ENCODE data around the gene RAD51B. TPM values are rescaled to one million over a fixed set of nuclear protein-coding genes. Genes with fewer than 3 reads are reported as not detected.

RAD51B gene
- total and polyA plus RNA-seq, 4 donors: 2.5 to 95.0 (median 9.6) TPM

DNA sequence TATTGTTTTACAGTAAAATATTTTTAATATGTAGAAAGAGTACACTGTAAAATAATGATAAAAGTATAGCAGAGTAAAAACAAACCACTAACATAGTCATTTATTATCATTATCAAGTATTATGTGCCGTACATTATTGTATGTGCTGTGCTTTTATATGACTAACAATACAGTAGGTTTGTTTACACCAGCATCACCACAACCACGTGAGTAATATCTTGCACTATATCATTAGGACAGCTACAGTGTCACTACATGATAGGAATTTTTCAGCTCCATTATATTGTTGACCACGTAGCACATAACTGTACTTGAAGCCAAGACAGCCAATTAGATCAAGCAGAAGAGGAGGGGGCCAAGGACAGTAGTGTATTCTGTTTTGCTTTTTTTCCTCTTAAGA is 415.4 kb downstream of the RAD51B start:
- TF ChIP-seq, protein P1, sequence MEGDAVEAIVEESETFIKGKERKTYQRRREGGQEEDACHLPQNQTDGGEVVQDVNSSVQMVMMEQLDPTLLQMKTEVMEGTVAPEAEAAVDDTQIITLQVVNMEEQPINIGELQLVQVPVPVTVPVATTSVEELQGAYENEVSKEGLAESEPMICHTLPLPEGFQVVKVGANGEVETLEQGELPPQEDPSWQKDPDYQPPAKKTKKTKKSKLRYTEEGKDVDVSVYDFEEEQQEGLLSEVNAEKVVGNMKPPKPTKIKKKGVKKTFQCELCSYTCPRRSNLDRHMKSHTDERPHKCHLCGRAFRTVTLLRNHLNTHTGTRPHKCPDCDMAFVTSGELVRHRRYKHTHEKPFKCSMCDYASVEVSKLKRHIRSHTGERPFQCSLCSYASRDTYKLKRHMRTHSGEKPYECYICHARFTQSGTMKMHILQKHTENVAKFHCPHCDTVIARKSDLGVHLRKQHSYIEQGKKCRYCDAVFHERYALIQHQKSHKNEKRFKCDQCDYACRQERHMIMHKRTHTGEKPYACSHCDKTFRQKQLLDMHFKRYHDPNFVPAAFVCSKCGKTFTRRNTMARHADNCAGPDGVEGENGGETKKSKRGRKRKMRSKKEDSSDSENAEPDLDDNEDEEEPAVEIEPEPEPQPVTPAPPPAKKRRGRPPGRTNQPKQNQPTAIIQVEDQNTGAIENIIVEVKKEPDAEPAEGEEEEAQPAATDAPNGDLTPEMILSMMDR (IDR thresholded peaks at IDR 0.05; ENCODE audit: control extremely low read depth, extremely low read depth): no peak
- WGBS, 2 donors: 87 to 88% methylated on average over 3 of the region's 3 CpGs
- no peak for DNase-seq

DNA sequence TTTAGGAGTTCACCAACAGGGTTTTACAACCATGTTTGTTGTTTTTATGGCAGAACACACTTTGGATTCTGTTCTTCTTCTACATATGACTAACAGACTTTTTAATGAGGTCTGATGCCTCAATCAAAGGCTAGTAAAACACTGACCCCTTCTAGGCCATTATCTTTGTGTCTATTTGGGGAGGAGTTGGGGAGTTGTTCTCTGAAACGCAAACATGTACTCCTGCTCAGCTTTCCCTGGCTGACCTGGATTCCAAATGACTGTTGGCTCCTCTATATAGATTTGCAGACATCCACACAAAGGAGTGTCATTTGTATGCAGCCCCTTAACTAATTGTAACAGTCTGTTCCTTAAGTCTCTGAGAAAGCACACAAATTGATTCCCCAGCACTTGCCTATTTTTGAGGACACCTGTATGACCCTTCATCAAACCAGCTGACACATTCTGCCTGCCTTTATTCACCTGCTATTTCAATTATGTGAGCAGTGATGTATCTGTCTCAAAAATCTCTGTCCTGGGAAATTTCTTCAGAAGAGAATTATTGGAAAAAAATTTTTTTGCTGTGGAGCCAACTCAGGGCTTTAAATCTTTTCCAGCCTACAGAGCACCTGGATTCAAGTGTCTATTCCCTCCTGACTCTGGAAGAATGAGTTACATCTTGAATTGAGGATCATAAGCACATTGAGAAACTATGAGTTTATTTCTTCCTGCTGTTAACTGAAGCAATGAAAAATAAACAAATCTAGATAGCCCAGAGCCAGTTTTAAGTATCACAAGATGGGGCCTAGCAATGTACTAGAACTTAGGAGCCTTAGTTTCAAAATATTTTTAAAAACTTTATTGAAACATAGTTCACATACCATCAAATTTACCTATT is 417.2 kb downstream of the RAD51B start:
- H3K4me3 ChIP-seq: no peak overlapping the region
- H3K36me3 ChIP-seq (ENCODE audit: control insufficient read depth in 4 of 4, insufficient read depth in 4 of 4, low read length in 4 of 4): no peaks in the 10 kb centered on the region
- no peaks in the 10 kb centered on the region for H3K9me3 ChIP-seq (ENCODE audit: control insufficient read depth in 4 of 4, insufficient read depth in 3 of 4, low read length in 3 of 4)
- no peak overlapping the region for H3K9ac ChIP-seq (ENCODE audit: insufficient read depth in 1 of 2, low read length in 2 of 2)
- no peak overlapping the region for H3K27ac ChIP-seq (ENCODE audit: low read depth in 1 of 2, low read length in 1 of 2)
- H3K4me1 ChIP-seq (ENCODE audit: control insufficient read depth in 5 of 5, insufficient read depth in 5 of 5, low read length in 5 of 5): peaks cover 2 to 47% (median 14%) of the 10 kb centered on the region in 5 donors
- H3K27me3 ChIP-seq (ENCODE audit: control insufficient read depth in 3 of 3, insufficient read depth in 3 of 3, low read length in 2 of 3): no peaks in the 10 kb centered on the region
- DNase-seq (no peak), ATAC-seq (ENCODE audit: insufficient read depth, low FRiP score) (no peak)
- TF ChIP-seq, protein P1 (IDR thresholded peaks at IDR 0.05; ENCODE audit: control extremely low read depth, extremely low read depth): no peak
- WGBS, 2 donors: 81 to 91% methylated on average over 1 of the region's 1 CpG

More for the DNA sequence above, 415.4 kb downstream of the RAD51B start:
- no peak overlapping the region for H3K4me3 ChIP-seq
- H3K9ac ChIP-seq (ENCODE audit: insufficient read depth in 1 of 2, low read length in 2 of 2): no peak overlapping the region
- no peaks in the 10 kb centered on the region for H3K27me3 ChIP-seq (ENCODE audit: control insufficient read depth in 3 of 3, insufficient read depth in 3 of 3, low read length in 2 of 3)
- no peaks in the 10 kb centered on the region for H3K9me3 ChIP-seq (ENCODE audit: control insufficient read depth in 4 of 4, insufficient read depth in 3 of 4, low read length in 3 of 4)
- no peak overlapping the region for H3K27ac ChIP-seq (ENCODE audit: low read depth in 1 of 2, low read length in 1 of 2)
- peaks cover 2 to 57% (median 21%) of the 10 kb centered on the region in 5 donors for H3K4me1 ChIP-seq (ENCODE audit: control insufficient read depth in 5 of 5, insufficient read depth in 5 of 5, low read length in 5 of 5)
- ATAC-seq (ENCODE audit: insufficient read depth, low FRiP score): no peak
- no peaks in the 10 kb centered on the region for H3K36me3 ChIP-seq (ENCODE audit: control insufficient read depth in 4 of 4, insufficient read depth in 4 of 4, low read length in 4 of 4)

DNA sequence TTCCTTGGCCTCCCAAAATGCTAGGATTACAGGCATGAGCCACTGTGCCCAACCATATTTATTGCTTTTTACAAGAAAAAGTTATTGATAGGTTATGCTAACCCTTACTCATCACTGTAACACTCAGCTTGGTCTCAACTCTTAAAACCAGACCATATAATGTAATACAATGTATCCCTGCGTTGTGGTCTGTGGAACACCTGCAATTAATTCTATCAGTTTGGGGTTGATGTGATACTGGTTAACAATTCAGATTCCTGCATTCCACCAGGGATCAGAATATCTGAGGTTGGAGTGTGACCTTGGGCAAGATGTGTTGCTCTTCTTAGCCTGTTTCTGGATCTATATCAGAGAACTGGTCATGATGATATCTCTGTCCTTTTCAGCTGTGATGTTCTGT is 419.0 kb downstream of the RAD51B start:
- no peak overlapping the region for H3K27ac ChIP-seq (ENCODE audit: low read depth in 1 of 2, low read length in 1 of 2)
- H3K27me3 ChIP-seq (ENCODE audit: control insufficient read depth in 3 of 3, insufficient read depth in 3 of 3, low read length in 2 of 3): no peaks in the 10 kb centered on the region
- H3K36me3 ChIP-seq (ENCODE audit: control insufficient read depth in 4 of 4, insufficient read depth in 4 of 4, low read length in 4 of 4): no peaks in the 10 kb centered on the region
- TF ChIP-seq, protein P1 (IDR thresholded peaks at IDR 0.05; ENCODE audit: control extremely low read depth, extremely low read depth): no peak
- peaks cover under 1 to 32% (median 4%) of the 10 kb centered on the region in 5 donors for H3K4me1 ChIP-seq (ENCODE audit: control insufficient read depth in 5 of 5, insufficient read depth in 5 of 5, low read length in 5 of 5)
- no peak overlapping the region for H3K4me3 ChIP-seq
- 94 to 97% methylated on average over 1 of the region's 1 CpG for WGBS, 2 donors
- no peak for ATAC-seq (ENCODE audit: insufficient read depth, low FRiP score)
- no peaks in the 10 kb centered on the region for H3K9me3 ChIP-seq (ENCODE audit: control insufficient read depth in 4 of 4, insufficient read depth in 3 of 4, low read length in 3 of 4)
- no peak for DNase-seq
- H3K9ac ChIP-seq (ENCODE audit: insufficient read depth in 1 of 2, low read length in 2 of 2): no peak overlapping the region
